GM12878 (cell line): ENCODE data around the gene EMX1.

ENCODE experiments used
- EGR1 ChIP-seq, 2 experiments: IDR thresholded peaks; 1 replicate in 1 of 2; 2 replicates in 1 of 2; pipeline ENCODE4 v1.6.1; 2011 to 2012; ENCODE audit warnings: low read depth in 2 of 2, low read length in 2 of 2, borderline replicate concordance in 1 of 2, mild to moderate bottlenecking in 1 of 2, moderate library complexity in 1 of 2
- MTA2 ChIP-seq: fragments of 450-650 bp; IDR thresholded peaks from 2 replicates; pipeline ENCODE4 v1.6.1; 2016; ENCODE audit warnings: low read depth, mild to moderate bottlenecking, moderate library complexity
- POLR2AphosphoS5 ChIP-seq: IDR thresholded peaks from 2 replicates; pipeline ENCODE4 v1.6.1; 2011; ENCODE audit warnings: mild to moderate bottlenecking, low read length, inconsistent platforms
- SMC3 ChIP-seq: IDR thresholded peaks from 2 replicates; pipeline ENCODE4 v1.6.1; 2011; ENCODE audit warnings: low read length, improper control_type of control experiment, borderline replicate concordance
- TF ChIP-seq, protein P1 (sequence below): IDR thresholded peaks from 2 replicates; pipeline ENCODE4 v1.6.1; 2012; ENCODE audit warnings: mild to moderate bottlenecking, low read depth, low read length
- TF ChIP-seq, protein P2 (sequence below): IDR thresholded peaks from 2 replicates; pipeline ENCODE4 v1.6.1; 2012; ENCODE audit warnings: low read depth, low read length, improper control_type of control experiment
- TF ChIP-seq, protein P3 (sequence below): fragments of 450-650 bp; formaldehyde crosslinking; IDR thresholded peaks from 2 replicates; pipeline ENCODE4 v1.5.0; 2022; ENCODE audit warnings: mild to moderate bottlenecking, missing genetic modification characterization

DNA sequence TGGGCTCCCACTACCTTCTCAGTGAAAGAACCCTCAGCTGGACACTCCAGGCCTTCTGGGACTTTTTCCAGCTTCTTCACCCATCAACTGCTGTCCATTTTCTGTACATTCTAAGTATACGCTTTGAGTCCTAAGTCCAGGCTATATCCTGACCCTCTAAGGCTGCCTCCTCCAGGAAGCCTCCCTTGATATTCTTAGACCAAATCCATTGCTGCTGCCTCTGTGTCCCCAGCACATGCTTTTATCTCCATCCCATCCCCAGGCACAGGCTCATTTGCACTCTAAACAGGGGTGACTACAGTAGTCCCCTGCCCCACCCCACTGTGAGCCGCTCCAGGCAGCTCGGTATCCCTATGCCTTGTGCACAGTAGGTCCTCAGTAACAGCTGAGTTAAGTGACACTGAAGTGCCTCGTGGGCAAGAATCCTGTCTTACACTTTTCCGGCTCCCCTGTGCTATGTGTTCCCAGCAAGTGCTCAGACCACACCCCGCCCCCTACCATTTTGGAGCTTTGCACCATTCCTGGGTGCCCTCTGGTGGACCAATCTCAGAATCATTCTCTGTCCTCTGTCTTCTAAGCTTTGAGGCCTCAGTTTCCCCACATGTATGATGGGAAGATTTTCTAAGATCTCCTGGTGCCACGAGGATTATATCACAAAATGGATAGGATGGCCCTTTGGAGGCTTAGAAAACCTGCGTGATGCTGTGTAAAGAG, 34.9 kb downstream of the EMX1 start:
- TF ChIP-seq, protein P1, sequence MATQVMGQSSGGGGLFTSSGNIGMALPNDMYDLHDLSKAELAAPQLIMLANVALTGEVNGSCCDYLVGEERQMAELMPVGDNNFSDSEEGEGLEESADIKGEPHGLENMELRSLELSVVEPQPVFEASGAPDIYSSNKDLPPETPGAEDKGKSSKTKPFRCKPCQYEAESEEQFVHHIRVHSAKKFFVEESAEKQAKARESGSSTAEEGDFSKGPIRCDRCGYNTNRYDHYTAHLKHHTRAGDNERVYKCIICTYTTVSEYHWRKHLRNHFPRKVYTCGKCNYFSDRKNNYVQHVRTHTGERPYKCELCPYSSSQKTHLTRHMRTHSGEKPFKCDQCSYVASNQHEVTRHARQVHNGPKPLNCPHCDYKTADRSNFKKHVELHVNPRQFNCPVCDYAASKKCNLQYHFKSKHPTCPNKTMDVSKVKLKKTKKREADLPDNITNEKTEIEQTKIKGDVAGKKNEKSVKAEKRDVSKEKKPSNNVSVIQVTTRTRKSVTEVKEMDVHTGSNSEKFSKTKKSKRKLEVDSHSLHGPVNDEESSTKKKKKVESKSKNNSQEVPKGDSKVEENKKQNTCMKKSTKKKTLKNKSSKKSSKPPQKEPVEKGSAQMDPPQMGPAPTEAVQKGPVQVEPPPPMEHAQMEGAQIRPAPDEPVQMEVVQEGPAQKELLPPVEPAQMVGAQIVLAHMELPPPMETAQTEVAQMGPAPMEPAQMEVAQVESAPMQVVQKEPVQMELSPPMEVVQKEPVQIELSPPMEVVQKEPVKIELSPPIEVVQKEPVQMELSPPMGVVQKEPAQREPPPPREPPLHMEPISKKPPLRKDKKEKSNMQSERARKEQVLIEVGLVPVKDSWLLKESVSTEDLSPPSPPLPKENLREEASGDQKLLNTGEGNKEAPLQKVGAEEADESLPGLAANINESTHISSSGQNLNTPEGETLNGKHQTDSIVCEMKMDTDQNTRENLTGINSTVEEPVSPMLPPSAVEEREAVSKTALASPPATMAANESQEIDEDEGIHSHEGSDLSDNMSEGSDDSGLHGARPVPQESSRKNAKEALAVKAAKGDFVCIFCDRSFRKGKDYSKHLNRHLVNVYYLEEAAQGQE = no peak
- TF ChIP-seq, protein P2, sequence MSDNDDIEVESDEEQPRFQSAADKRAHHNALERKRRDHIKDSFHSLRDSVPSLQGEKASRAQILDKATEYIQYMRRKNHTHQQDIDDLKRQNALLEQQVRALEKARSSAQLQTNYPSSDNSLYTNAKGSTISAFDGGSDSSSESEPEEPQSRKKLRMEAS = no peak
- TF ChIP-seq, protein P3, sequence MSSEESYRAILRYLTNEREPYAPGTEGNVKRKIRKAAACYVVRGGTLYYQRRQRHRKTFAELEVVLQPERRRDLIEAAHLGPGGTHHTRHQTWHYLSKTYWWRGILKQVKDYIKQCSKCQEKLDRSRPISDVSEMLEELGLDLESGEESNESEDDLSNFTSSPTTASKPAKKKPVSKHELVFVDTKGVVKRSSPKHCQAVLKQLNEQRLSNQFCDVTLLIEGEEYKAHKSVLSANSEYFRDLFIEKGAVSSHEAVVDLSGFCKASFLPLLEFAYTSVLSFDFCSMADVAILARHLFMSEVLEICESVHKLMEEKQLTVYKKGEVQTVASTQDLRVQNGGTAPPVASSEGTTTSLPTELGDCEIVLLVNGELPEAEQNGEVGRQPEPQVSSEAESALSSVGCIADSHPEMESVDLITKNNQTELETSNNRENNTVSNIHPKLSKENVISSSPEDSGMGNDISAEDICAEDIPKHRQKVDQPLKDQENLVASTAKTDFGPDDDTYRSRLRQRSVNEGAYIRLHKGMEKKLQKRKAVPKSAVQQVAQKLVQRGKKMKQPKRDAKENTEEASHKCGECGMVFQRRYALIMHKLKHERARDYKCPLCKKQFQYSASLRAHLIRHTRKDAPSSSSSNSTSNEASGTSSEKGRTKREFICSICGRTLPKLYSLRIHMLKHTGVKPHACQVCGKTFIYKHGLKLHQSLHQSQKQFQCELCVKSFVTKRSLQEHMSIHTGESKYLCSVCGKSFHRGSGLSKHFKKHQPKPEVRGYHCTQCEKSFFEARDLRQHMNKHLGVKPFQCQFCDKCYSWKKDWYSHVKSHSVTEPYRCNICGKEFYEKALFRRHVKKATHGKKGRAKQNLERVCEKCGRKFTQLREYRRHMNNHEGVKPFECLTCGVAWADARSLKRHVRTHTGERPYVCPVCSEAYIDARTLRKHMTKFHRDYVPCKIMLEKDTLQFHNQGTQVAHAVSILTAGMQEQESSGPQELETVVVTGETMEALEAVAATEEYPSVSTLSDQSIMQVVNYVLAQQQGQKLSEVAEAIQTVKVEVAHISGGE (CRISPR knock-in tag) = no peak
- TF ChIP-seq SMC3 (no peak), POLR2AphosphoS5 (no peak), MTA2 (no peak), EGR1 (IDR thresholded peaks at IDR 0.05; ENCODE audit: borderline replicate concordance in 1 of 2, low read depth in 2 of 2, low read length in 2 of 2) (no peak)
